ENCODE measurements around the gene FBN1. TPM values are rescaled to one million over a fixed set of nuclear protein-coding genes. Genes with fewer than 3 reads are reported as not detected.

FBN1 gene
- total RNA-seq, 1 experiment from 2014 or later: 9.9 TPM

- DNase-seq (ENCODE audit: extremely low read depth, low read depth): no peak
Observed at GRCh38 chr15:48411971-48412591, 233.4 kb downstream of the FBN1 start.

- DNase-seq (ENCODE audit: extremely low read depth, low read depth): no peak
Observed at GRCh38 chr15:48409623-48410022, 235.9 kb downstream of the FBN1 start.

GRCh38 chr15:48408327-48408726, 237.2 kb downstream of the FBN1 start:
- DNase-seq (ENCODE audit: extremely low read depth, low read depth): no peak

GRCh38 chr15:48407646-48408045, 237.9 kb downstream of the FBN1 start:
- DNase-seq (ENCODE audit: extremely low read depth, low read depth): no peak

DNA sequence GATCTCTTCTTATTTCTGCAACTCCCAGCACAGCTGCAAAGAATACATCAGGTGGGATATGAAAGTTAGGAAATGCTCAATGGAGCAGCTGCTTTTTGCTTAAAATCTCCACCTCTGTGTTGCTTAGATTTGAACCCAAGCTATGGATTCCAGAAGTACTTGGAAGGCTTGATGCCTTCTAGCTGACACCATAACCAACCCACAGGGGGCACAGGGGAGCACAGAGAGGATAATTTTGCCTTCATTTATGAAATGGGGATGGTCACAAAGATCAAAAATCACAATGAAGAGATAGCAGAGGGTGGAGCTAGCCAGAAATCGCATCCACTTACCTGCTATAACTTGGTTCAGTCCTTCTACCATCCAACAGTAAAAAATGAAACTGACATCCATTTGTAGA, 238.6 kb downstream of the FBN1 start:
- DNase-seq (ENCODE audit: extremely low read depth, low read depth): no peak

DNA sequence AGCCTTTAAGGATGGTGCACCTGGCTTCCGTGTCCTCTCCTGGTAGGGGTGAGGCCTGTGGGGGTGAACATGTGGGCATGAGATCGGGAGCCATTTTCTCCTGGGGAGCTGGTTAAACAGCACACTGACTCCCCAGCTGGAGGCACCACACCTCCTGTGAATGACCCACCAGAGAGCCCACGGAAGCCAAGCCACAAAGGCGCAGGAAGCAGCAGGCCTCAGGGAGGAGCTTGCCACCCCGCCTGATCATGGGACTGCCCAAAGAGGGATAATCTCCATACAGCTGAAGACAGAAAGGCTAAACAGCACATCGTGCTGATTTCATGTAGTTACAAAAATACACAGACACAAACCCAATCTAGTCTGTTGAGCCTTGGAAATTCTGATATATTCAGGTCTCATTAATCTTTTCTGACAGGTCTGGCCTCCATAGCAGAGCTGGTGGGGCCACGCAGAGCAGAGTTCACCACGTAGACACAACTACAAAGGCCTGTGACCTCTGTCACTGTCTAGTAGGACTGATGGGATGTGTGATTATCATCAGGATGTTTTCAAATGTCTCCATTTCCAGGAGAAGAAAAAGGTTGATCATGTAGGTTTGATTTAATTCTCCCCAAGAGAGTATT, 239.1 kb downstream of the FBN1 start:
- DNase-seq (ENCODE audit: extremely low read depth, low read depth): no peak

- no peak for DNase-seq (ENCODE audit: extremely low read depth, low read depth)
Observed at GRCh38 chr15:48402427-48403177, 242.9 kb downstream of the FBN1 start.

- no peak for DNase-seq (ENCODE audit: extremely low read depth, low read depth)
Observed at GRCh38 chr15:48400086-48400485, 245.4 kb downstream of the FBN1 start.

- DNase-seq (ENCODE audit: extremely low read depth, low read depth): no peak
Observed at GRCh38 chr15:48397841-48398240, 247.7 kb downstream of the FBN1 start.

DNA sequence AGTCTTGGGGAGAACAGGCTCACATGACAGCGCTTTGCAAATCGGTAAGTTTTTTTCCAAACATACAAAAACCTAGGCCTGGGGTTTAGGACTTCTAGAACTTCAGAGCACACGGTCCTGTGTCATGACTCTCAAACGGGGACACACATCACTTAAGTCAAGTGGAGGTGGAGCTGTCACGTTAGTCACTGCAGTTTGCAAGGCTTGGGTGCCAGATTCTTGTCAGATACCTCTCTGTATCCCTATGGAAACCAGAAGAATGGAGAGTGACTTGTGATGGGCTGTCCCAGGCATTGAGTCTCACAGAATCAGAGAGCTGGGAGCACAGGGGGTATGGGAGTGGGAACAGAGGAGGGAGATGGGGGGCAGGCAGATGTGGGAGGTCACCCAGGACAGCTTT, 249.5 kb downstream of the FBN1 start:
- no peak for DNase-seq (ENCODE audit: extremely low read depth, low read depth)

DNA sequence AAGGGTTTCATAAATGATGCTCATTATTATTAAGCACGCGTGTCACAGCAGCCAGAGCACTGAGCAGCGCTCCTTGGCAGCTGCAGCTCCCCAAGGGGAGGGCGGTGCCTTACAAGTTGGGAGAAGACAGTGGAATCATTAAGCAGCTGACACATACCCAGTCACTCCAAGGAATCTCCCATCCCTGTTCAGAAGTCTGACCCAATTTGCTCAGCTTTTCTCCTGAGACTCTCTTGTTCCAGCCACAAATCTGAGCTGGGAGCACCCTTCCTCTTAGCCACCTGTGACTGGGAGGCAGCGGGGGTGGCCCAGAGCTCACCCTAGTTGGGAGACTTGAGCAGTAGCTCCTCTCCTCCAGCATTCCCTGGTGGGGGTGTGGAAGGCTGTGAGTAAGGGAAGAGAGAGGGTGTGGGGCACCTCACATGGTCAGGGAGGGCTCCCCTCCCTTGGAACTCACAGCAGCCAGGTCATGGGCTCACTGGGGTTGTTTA, 249.9 kb downstream of the FBN1 start:
- DNase-seq (ENCODE audit: extremely low read depth, low read depth): no peak

DNA sequence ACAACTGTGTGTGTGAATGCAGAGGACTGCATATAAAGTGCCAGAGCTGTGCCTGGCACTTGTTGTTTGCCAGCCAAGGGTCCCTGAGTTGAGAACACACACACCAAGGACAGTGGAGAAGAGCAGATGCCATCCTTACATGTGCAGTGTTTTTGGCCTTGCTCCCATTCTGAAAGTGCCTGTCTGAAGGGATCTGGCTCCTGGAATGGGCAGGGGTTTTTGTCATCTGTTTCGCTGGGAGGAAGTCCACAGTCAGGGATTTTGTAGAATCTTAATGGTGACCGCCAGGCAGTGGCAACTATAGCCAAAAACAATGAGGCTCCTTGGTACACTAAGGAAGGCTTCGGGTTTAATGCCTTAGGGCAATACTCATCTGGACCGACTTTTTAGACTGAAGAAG, 250.5 kb downstream of the FBN1 start:
- no peak for DNase-seq (ENCODE audit: extremely low read depth, low read depth)

DNA sequence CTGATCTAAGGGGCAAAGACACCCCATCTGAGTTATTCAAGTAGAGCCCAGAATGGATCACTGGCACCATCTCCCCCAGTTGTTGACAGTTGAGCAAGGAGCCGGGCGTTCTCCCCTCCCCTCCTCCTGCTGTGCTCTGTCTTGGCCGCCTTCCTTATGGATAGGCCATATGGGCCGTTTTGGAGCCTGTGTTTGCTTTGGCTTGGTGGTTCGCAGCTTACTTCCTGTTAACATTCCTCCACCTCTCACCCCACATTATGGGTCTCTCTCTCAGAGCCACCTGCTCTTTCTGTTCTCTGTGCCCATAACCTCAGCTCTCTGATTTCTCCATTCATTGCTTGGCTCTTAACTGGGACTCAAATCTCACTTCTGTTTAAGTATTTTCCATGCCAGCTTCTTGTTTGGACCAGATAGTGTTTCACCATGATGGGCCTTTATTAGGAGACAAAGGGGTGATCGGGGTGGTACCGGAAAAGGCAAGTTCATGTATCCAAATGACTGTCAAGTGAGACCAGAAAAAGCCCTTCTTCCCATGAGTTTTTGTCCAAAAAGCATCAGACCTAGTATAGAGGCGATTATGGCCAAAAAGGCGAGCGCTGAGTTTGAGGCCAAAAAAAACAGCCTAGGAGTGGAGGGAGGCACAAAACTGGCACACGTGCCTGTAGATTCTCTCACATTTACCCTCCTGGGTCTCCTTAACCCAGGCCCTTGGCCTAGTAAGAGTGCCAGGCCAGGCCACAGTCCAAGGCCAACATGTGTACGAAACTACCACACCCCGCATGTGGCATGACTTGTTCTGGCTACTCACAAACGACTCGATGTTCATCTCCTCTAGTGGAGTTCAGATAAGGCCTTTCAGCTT, 251.6 kb downstream of the FBN1 start:
- DNase-seq (ENCODE audit: extremely low read depth, low read depth): no peak

GRCh38 chr15:48392356-48392755, 253.2 kb downstream of the FBN1 start:
- no peak for DNase-seq (ENCODE audit: extremely low read depth, low read depth)

DNA sequence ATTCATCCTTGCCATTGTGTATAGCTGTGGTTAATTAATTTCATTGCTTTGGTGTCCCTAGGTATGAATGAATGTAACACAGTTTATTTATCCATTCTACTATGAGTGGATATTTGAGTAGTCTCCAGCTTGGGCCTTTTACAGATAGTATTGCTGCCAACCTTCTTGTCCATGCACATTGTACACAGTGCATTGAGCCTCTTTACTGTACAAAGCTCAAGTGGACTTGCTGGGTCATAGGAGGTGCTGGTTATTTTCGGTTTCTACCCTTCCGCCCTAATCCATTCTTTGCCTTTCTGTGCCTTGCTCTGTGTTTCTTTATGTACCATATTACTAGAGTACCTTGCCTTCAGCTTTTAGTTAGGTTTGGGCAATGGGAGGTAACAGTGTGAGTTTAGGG, 253.6 kb downstream of the FBN1 start:
- no peak for DNase-seq (ENCODE audit: extremely low read depth, low read depth)

DNA sequence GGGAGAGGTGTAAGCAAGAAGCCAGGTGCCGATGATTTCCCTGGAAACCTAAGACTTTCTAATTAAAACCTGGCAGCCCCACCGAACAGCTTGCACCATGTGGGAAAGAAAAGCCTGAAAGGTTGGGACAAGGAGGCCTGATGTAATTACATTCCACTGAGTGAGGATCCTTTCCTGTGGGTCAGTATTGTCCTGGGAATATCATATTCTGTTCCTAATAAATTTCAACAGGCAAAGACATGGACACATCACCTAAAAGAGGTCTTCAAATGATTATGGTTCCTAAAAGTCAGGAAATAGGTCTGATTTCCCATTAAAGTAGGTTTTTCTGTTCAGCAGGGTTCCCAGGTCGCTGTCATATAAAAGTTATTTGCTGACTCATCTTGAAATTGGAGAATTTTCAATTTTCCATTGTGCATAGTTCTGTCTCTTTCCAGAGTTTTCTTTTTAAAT, 255.8 kb downstream of the FBN1 start:
- no peak for DNase-seq (ENCODE audit: extremely low read depth, low read depth)

GRCh38 chr15:48388910-48389309, 256.6 kb downstream of the FBN1 start:
- DNase-seq (ENCODE audit: extremely low read depth, low read depth): no peak

DNA sequence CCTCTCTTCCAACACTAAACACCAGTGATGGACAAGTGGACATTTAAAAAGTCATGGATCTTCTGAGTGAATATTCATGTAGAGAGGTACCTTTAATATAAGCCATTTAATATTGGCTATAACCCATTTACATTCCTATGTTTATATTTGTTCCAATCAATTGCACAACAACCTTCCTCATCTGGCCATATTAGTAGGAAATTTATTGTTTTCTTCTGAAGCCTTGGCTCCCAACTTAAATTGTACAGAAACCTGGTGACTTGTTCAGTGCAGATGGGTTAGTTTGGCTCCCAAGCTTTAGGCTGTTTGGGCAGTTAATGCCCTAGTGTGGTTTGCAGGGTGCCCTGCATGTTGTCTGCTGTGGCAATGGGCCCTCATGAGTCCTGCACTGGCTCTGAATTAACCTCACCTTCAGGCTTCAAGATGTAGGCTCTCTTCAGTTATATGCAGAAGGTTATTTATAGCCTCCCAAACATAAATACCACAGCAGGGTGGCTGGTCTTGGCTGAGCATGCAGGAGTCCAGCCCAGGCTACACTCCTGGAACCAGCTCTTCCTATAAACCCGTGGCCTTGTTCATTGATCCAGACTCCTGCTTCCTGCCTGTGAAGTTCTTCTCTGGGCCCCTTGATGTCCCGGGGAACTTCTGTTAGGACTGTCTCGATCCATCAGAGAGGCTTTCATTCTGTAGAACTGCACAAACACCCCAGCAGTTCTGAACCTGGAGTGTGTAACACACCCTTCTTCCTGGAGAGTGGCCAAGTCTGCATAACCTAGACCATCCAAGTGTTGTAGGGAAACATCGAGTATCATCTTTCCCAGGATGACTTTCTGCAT, 257.3 kb downstream of the FBN1 start:
- no peak for DNase-seq (ENCODE audit: extremely low read depth, low read depth)

- DNase-seq (ENCODE audit: extremely low read depth, low read depth): no peak
Observed at GRCh38 chr15:48385031-48385830, 260.3 kb downstream of the FBN1 start.
